ENCODE data around the gene SHC1.

DNA sequence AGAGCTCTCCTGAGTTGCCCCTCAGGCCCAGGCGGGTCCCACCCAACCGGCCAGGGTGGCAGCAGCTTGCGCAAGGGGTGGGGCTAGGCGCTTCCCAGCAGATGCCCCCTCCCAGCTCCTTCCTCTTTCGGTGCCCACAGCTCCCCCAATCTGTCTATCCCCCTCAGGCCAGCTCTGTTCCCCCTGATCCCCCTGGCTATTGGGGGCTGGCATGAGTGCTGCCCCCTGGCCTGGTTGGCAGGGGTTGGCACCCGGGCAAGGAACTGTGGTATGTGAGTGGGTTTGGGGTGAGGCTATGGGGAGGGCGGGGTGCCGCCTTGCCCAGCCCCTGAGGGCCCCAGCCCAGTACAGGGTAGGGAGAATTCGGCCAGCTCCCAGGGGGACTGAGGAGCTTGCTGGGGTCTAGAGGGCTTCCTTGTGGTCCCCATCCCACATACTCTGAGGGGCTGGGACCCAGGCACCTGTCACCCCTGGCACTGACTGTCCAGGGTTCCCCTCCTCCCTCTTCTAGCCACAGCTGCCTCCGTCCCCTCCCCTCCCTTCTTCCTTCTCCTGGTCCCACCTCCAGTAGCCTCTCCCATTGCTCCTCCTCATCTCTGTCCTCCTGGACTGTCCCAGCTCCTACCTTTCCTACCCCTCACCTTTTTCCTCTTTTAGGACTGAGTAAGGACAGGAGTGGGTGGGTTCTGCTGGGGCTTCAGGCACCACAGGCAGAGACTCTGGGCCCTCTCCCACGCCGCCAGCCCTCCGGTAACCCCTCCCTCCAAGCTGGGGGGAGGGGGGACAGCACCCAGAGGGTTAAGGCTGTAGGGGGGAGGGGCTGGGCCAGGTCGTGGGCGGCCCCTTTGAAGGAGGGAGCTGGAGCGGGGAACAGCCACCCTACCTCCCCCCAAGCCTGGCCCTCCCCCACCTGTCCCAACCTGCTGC, 37.7 kb upstream of the SHC1 start:
- TF ChIP-seq, protein P1, sequence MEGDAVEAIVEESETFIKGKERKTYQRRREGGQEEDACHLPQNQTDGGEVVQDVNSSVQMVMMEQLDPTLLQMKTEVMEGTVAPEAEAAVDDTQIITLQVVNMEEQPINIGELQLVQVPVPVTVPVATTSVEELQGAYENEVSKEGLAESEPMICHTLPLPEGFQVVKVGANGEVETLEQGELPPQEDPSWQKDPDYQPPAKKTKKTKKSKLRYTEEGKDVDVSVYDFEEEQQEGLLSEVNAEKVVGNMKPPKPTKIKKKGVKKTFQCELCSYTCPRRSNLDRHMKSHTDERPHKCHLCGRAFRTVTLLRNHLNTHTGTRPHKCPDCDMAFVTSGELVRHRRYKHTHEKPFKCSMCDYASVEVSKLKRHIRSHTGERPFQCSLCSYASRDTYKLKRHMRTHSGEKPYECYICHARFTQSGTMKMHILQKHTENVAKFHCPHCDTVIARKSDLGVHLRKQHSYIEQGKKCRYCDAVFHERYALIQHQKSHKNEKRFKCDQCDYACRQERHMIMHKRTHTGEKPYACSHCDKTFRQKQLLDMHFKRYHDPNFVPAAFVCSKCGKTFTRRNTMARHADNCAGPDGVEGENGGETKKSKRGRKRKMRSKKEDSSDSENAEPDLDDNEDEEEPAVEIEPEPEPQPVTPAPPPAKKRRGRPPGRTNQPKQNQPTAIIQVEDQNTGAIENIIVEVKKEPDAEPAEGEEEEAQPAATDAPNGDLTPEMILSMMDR (IDR thresholded peaks at IDR 0.05; ENCODE audit: insufficient read depth, low read length, poor library complexity, severe bottlenecking), result no peak
- no peak for TF ChIP-seq EZH2phosphoT487 (conservative IDR thresholded peaks at IDR 0.05; ENCODE audit: low read length)
